Common myeloid progenitor, CD34-positive (primary cell): ENCODE data around the gene LGALS3.

Source experiments
- CTCF ChIA-PET: fragments of 350-600 bp; sonication (Branson Sonifier 250); formaldehyde crosslinking; loops from one replicate; lab custom pipeline; 2021; ENCODE audit warnings: antibody characterized with exemption; lab: Charles Lee
- POLR2A ChIA-PET: fragments of 350-600 bp; sonication (Branson Sonifier 250); formaldehyde crosslinking; loops from one replicate; lab custom pipeline; 2021; ENCODE audit warnings: antibody characterized with exemption; lab: Charles Lee
- DNase-seq, 3 donors: peaks; one replicate each; pipeline versions ENCODE4 v3.0.0 to v3.0.0-alpha.2; 2013
- H3K27ac ChIP-seq, 2 experiments: 1 replicate in 1 of 2; 2 replicates in 1 of 2; pipeline ENCODE4 v1.7.0; 2013; ENCODE audit warnings: inconsistent platforms in 2 of 2, low read length in 2 of 2, mild to moderate bottlenecking in 2 of 2, low read depth in 1 of 2, moderate library complexity in 1 of 2; ENCODE audit not compliant: severe bottlenecking in 2 of 2, insufficient read depth in 1 of 2, poor library complexity in 1 of 2
- H3K27me3 ChIP-seq, 5 experiments: replicated peaks in 2 of 5; 1 replicate in 3 of 5; 2 replicates in 2 of 5; pipeline versions ENCODE4 v1.6.1 to v1.7.0; 2013; ENCODE audit warnings: low read length in 4 of 5, mild to moderate bottlenecking in 2 of 5, moderate library complexity in 2 of 5, inconsistent platforms in 1 of 5; ENCODE audit not compliant: insufficient read depth in 5 of 5, control insufficient read depth in 4 of 5
- H3K36me3 ChIP-seq, 4 experiments: 1 replicate in 2 of 4; 2 replicates in 2 of 4; pipeline versions ENCODE4 v1.6.1 to v1.7.0; 2013; ENCODE audit warnings: low read length in 3 of 4, control low read depth in 1 of 4, mild to moderate bottlenecking in 1 of 4; ENCODE audit not compliant: control insufficient read depth in 4 of 4, insufficient read depth in 4 of 4
- H3K4me1 ChIP-seq, 4 experiments: 1 replicate in 3 of 4; 2 replicates in 1 of 4; pipeline versions ENCODE4 v1.6.1 to v1.7.1; 2013; ENCODE audit warnings: low read length in 3 of 4, mild to moderate bottlenecking in 3 of 4, control low read depth in 1 of 4, inconsistent platforms in 1 of 4, moderate library complexity in 1 of 4; ENCODE audit not compliant: control insufficient read depth in 4 of 4, insufficient read depth in 4 of 4; ENCODE audit errors: control extremely low read depth in 1 of 4
- H3K4me3 ChIP-seq, 7 experiments: 1 replicate in 4 of 7; 2 replicates in 3 of 7; pipeline versions ENCODE4 v1.5.1 to v1.7.0; 2013; ENCODE audit warnings: mild to moderate bottlenecking in 7 of 7, low read length in 6 of 7, moderate library complexity in 6 of 7, inconsistent platforms in 2 of 7, low read depth in 2 of 7, control low read depth in 1 of 7; ENCODE audit not compliant: insufficient read depth in 4 of 7, control insufficient read depth in 1 of 7; ENCODE audit errors: extremely low read depth in 1 of 7
- H3K9me3 ChIP-seq, 5 experiments: 1 replicate in 4 of 5; 2 replicates in 1 of 5; pipeline versions ENCODE4 v1.6.1 to v1.7.1; 2013; ENCODE audit warnings: low read length in 4 of 5, mild to moderate bottlenecking in 2 of 5, inconsistent platforms in 1 of 5, low read depth in 1 of 5, moderate library complexity in 1 of 5; ENCODE audit not compliant: control insufficient read depth in 4 of 5, insufficient read depth in 2 of 5; ENCODE audit errors: control extremely low read depth in 1 of 5
- WGBS: methylation state at CpG from one replicate; pipeline ENCODE4 v1.1.5; 2013; ENCODE audit not compliant: insufficient coverage; 5-methylcytosine and 5-hydroxymethylcytosine counted together

Gene LGALS3

DNA sequence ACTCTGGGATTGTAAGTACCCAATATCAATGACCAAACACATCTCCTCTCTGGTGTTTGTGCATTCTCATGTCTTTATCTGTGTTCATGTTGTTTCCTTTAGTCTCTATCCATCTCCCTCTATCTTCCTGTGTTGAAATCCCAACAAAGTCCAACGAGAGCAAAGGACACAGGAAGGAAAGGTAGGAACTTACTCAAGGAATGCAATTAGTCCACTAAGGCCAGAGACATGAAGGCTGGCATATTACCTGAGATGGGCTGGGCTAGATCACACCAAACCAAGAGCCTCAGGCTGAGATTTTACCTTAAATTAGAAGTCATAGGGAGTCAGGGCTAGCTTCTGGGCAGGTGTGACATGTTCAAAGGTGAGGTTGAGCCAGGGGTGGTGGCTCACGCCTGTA is 14.3 kb upstream of the LGALS3 start:
- POLR2A ChIA-PET = no interaction called here
- CTCF ChIA-PET = interaction anchor here (1.0 kb wide), 1 partner anchor 12 kb away, joined by 3 read pairs; no protein-coding TSS in a partner anchor
- Histone ChIP-seq H3K27me3 (no peaks in the 10 kb centered on the region), H3K4me1 (peaks cover 0 to 19% (median under 1%) of the 10 kb centered on the region in 4 experiments), H3K4me3 (no peak overlapping the region), H3K36me3 (no peaks in the 10 kb centered on the region), H3K27ac (no peak overlapping the region), H3K9me3 (no peaks in the 10 kb centered on the region)
- no peak for DNase-seq
- 100% methylated on average over 1 of the region's 2 CpGs for WGBS

DNA sequence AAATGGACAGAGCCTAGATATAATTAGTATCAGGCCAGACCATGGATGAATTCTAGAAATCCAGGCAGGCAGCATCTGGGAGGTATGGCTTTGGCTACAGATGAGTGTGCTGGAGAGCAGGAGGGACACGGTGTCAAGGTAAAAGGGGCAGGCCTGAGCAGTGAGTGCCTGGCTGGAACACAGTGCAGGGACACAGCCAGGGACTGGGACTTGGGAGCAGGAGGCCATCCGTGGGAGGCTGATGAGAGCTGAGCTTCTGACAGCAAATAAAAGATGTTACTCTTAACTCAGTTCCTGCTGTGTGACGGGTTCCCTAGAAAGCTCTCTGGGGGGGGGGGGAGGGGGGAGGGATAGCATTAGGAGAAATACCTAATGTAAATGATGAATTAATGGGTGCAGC is 13.6 kb upstream of the LGALS3 start:
- POLR2A ChIA-PET = no interaction called here
- Histone ChIP-seq H3K27me3 (no peaks in the 10 kb centered on the region), H3K4me1 (peaks cover 0 to 19% (median under 1%) of the 10 kb centered on the region in 4 experiments), H3K27ac (no peak overlapping the region), H3K36me3 (no peaks in the 10 kb centered on the region), H3K9me3 (no peaks in the 10 kb centered on the region), H3K4me3 (no peak overlapping the region)
- WGBS = no CpG with 5 or more reads among the region's 3 CpGs
- CTCF ChIA-PET = interaction anchor here (1.0 kb wide), 1 partner anchor 23 kb away, joined by 3 read pairs; no protein-coding TSS in a partner anchor
- no peak for DNase-seq

DNA sequence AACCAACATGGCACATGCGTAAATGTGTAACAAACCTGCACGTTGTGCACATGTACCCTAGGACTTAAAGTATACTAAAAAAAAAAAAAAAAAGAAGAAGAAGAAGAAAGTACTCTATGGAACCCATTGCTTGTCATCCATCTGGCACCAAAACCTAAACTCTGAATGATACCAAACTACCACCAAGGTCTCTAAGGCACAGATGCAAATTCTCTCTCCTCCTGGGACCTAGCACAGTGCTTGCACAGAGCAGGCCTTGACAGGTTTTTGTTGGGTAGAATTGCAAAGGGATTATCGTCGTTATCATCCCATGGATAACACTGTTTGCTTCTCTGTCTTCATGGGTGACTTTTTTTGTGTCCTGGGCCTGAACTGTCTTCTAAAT is 13.2 kb upstream of the LGALS3 start:
- ChIA-PET CTCF (interaction anchor here (1.0 kb wide), 1 partner anchor 24 kb away, joined by 3 read pairs; no protein-coding TSS in a partner anchor), POLR2A (no interaction called here)
- no peak overlapping the region for H3K27ac ChIP-seq
- no peaks in the 10 kb centered on the region for H3K9me3 ChIP-seq
- no peaks in the 10 kb centered on the region for H3K27me3 ChIP-seq
- H3K36me3 ChIP-seq = no peaks in the 10 kb centered on the region
- DNase-seq = no peak
- peaks cover 0 to 19% (median under 1%) of the 10 kb centered on the region in 4 experiments for H3K4me1 ChIP-seq
- WGBS = 90% methylated on average over 4 of the region's 4 CpGs
- H3K4me3 ChIP-seq = no peak overlapping the region

DNA sequence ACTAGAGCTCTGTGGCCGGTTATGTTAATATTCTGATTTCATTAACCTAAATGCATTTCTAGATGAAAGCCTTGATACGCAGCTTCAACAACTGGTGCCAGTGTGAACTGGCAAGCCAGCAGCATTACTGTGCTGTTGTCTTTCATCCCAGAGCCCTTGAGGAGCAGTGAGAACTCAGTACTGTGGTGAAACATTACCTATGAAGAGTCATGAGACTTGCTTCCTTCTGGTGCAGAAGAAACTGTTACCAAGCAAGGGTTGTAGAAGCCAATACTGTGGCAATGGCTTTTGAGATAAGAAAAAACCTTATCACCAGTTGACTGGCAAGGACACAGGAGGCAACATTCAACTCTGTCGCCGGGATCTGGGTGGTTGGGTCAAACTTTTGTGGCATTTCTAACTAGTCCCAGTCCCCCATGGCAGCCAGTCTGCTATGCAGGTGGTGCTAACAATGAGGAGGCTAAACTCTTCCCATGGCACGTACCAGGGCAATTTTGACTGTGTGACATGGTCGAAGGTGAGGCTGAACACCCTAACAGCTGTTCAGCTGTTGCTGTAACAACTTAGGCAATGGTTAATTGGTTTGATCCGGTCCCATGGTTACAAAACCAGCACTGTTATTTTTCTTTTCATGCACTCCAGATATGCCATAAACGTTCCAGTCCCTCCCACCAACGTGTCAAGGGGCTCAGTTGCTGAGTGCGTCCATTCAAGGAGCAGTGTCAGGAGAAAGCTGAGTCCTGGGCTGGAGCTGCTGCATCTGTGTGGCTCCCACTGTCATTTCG is 12.6 kb upstream of the LGALS3 start:
- DNase-seq = peak in 1 of 3 donors; percentile 25
- CTCF ChIA-PET = interaction anchor here (1.0 to 2.4 kb wide), 2 partner anchors 14 to 24 kb away, joined by 3 to 9 read pairs; no protein-coding TSS in a partner anchor
- no peak overlapping the region for H3K27ac ChIP-seq

DNA sequence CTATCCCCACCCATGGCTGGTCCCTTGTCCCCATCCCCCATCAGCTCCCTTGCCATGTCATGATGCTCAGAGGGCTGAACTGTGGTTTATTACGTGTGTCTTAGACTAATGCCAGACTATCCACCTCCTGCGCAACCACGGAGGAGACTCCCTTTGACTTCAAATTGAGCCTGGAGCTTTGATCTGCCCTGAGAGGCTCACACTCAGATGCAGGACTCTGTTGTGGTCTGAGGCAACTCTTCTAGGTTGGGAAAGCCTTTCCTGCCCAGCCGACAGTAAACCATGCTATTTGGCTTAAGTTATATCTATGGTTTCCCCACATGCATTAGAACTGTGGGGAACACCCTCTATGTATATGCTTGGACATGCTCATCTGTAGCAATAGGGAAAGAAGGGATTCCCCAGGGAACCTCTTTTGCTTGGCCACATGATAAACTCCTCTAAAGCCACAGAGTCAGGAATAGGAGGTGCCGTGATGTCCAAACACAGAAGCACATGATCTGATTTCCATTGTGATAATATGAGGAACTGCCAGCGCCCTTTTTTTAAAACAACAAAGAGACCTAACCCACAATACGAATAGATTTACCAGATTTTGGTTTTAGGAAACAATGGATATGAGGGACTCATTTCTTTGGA is 11.1 kb upstream of the LGALS3 start:
- Histone ChIP-seq H3K4me3 (no peak overlapping the region), H3K9me3 (no peaks in the 10 kb centered on the region), H3K27ac (no peak overlapping the region), H3K27me3 (no peaks in the 10 kb centered on the region), H3K4me1 (peaks cover 0 to 19% (median under 1%) of the 10 kb centered on the region in 4 experiments), H3K36me3 (no peaks in the 10 kb centered on the region)
- 100% methylated on average over 3 of the region's 7 CpGs for WGBS
- ChIA-PET CTCF (interaction anchor here (1.0 to 2.4 kb wide), 3 partner anchors 13 to 42 kb away, joined by 3 to 9 read pairs (median 4); no protein-coding TSS in a partner anchor), POLR2A (no interaction called here)
- no peak for DNase-seq

More for the DNA sequence above, 12.6 kb upstream of the LGALS3 start:
- Histone ChIP-seq H3K27me3 (no peaks in the 10 kb centered on the region), H3K4me3 (no peak overlapping the region), H3K9me3 (no peaks in the 10 kb centered on the region), H3K36me3 (no peaks in the 10 kb centered on the region), H3K4me1 (peaks cover 0 to 19% (median under 1%) of the 10 kb centered on the region in 4 experiments)
- POLR2A ChIA-PET = no interaction called here
- 73% methylated on average over 8 of the region's 11 CpGs for WGBS

DNA sequence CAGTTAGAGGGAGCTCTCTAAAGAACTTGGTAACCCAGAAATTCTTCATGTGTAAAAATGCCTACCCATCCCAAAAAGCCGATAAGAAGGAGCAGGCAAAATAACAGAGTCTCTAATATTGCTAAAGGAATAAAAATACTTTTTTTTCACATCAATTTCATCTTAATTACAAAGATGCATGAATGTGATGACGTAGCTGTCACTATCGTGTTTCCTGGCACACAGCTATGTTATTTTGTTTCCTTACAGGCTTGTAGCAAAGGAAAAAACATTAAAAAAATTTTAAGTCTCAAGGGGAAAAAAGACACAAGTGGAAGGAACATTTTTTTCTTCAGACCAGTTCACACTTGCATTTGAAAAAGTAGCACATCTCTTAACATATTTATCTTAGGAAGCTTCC is 10.3 kb upstream of the LGALS3 start:
- 93% methylated on average over 2 of the region's 3 CpGs for WGBS

More for the DNA sequence above, 10.3 kb upstream of the LGALS3 start:
- Histone ChIP-seq H3K27me3 (no peaks in the 10 kb centered on the region), H3K9me3 (no peaks in the 10 kb centered on the region), H3K27ac (no peak overlapping the region), H3K4me1 (peaks cover 0 to 19% (median under 1%) of the 10 kb centered on the region in 4 experiments), H3K4me3 (no peak overlapping the region), H3K36me3 (no peaks in the 10 kb centered on the region)
- POLR2A ChIA-PET = no interaction called here
- CTCF ChIA-PET = interaction anchor here (1.0 to 2.4 kb wide), 2 partner anchors 12 to 41 kb away, joined by 4 to 9 read pairs; no protein-coding TSS in a partner anchor
- DNase-seq = no peak
